SK-N-SH (cell line): ENCODE measurements around the gene MADD. TPM values are rescaled to one million over a fixed set of nuclear protein-coding genes. Genes with fewer than 3 reads are reported as not detected.

Source experiments
- CTCF ChIA-PET: fragments of 300-600, 350-600 bp; formaldehyde crosslinking; extraction: SDS; loops from one replicate; lab custom pipeline; 2021; lab: Yijun Ruan, JAX
- POLR2A ChIA-PET: fragments of 350-600 bp; sonication (Branson Sonifier 250); formaldehyde crosslinking; extraction: SDS; loops from one replicate; lab custom pipeline; 2020; ENCODE audit warnings: antibody characterized with exemption, inconsistent platforms; lab: Yijun Ruan, JAX
- DNase-seq: peaks from one replicate; pipeline ENCODE4 v3.0.0; 2012
- H2AFZ ChIP-seq: fragments of 200-600 bp; sonication (generic); 2 replicates; pipeline ENCODE4 v1.8.1; 2016; ENCODE audit warnings: antibody characterized with exemption, mild to moderate bottlenecking, low read depth
- H3F3A ChIP-seq: fragments of 200-600 bp; sonication (generic); replicated peaks from 2 replicates; pipeline ENCODE3; 2016; ENCODE audit warnings: antibody characterized with exemption, mild to moderate bottlenecking; ENCODE audit not compliant: insufficient read depth
- H3K27ac ChIP-seq, 2 experiments: fragments of 200-500 bp in 1 of 2; fragments of 200-600 bp in 1 of 2; sonication (Bioruptor generic) in 1 of 2; sonication (generic), shearing (Covaris generic) in 1 of 2; 2 replicates each; pipeline versions ENCODE4 v1.5.1 to v1.6.1; 2014 to 2016; ENCODE audit warnings: low read depth in 2 of 2, inconsistent platforms in 1 of 2, low read length in 1 of 2, mild to moderate bottlenecking in 1 of 2, mixed read lengths in 1 of 2
- H3K27me3 ChIP-seq: fragments of 200-600 bp; sonication (generic), shearing (Covaris generic); 2 replicates; pipeline ENCODE4 v1.6.1; 2016; ENCODE audit warnings: mixed run types; ENCODE audit not compliant: insufficient read depth
- H3K36me3 ChIP-seq, 2 experiments: fragments of 200-500 bp in 1 of 2; fragments of 200-600 bp in 1 of 2; sonication (Bioruptor generic) in 1 of 2; sonication (generic) in 1 of 2; replicated peaks in 1 of 2; 2 replicates each; pipeline versions ENCODE3 to v1.5.1; 2014 to 2016; ENCODE audit warnings: low read length in 1 of 2, mild to moderate bottlenecking in 1 of 2; ENCODE audit not compliant: insufficient read depth in 2 of 2, control insufficient read depth in 1 of 2
- H3K4me1 ChIP-seq, 2 experiments: fragments of 200-500 bp in 1 of 2; fragments of 200-600 bp in 1 of 2; sonication (Bioruptor generic) in 1 of 2; sonication (generic), shearing (Covaris generic) in 1 of 2; 2 replicates each; pipeline versions ENCODE4 v1.5.1 to v1.6.1; 2014 to 2016; ENCODE audit warnings: low read depth in 1 of 2, low read length in 1 of 2, mixed run types in 1 of 2; ENCODE audit not compliant: insufficient read depth in 2 of 2, control insufficient read depth in 1 of 2
- H3K4me2 ChIP-seq: fragments of 200-600 bp; sonication (generic), shearing (Covaris generic); 2 replicates; pipeline ENCODE4 v1.6.1; 2017; ENCODE audit warnings: mixed run types
- H3K4me3 ChIP-seq, 2 experiments: fragments of 200-500 bp in 1 of 2; fragments of 200-600 bp in 1 of 2; sonication (Bioruptor generic) in 1 of 2; sonication (generic), shearing (Covaris generic) in 1 of 2; 2 replicates each; pipeline versions ENCODE4 v1.5.1 to v1.8.1; 2014 to 2016; ENCODE audit warnings: low read depth in 2 of 2, inconsistent platforms in 1 of 2, low read length in 1 of 2, mild to moderate bottlenecking in 1 of 2, mixed read lengths in 1 of 2, moderate library complexity in 1 of 2
- H3K79me2 ChIP-seq: fragments of 200-600 bp; sonication (generic); 2 replicates; pipeline ENCODE4 v1.8.1; 2017; ENCODE audit warnings: mild to moderate bottlenecking; ENCODE audit not compliant: insufficient read depth
- H3K9ac ChIP-seq: fragments of 200-600 bp; sonication (generic); 2 replicates; pipeline ENCODE4 v1.6.1; 2017; ENCODE audit warnings: mixed run types
- H3K9me2 ChIP-seq: fragments of 200-600 bp; sonication (generic); 2 replicates; pipeline ENCODE4 v1.6.1; 2017; ENCODE audit warnings: mixed run types
- H3K9me3 ChIP-seq: fragments of 200-600 bp; sonication (generic); 2 replicates; pipeline ENCODE4 v1.6.1; 2017; ENCODE audit warnings: mixed run types, mild to moderate bottlenecking, moderate library complexity
- H4K20me1 ChIP-seq: fragments of 200-600 bp; sonication (generic); 2 replicates; pipeline ENCODE4 v1.6.1; 2017; ENCODE audit warnings: mild to moderate bottlenecking, mixed run types; ENCODE audit not compliant: insufficient read depth
- ELF1 ChIP-seq: IDR thresholded peaks from 2 replicates; pipeline ENCODE4 v1.4.0; 2012
- EZH2phosphoT487 ChIP-seq: fragments of 200-600 bp; sonication (generic); IDR thresholded peaks from 2 replicates; pipeline ENCODE4 v1.6.1; 2017; ENCODE audit warnings: low read depth, mixed run types, mild to moderate bottlenecking, antibody characterized with exemption, moderate library complexity, borderline replicate concordance
- GABPA ChIP-seq: IDR thresholded peaks from 2 replicates; pipeline ENCODE4 v1.4.0; 2012; ENCODE audit warnings: low read depth, mild to moderate bottlenecking
- IRF3 ChIP-seq: fragments of 150-350 bp; IDR thresholded peaks from 2 replicates; pipeline ENCODE4 v1.6.1; 2016; ENCODE audit warnings: mild to moderate bottlenecking, low read depth, low read length
- JUND ChIP-seq: IDR thresholded peaks from 2 replicates; pipeline ENCODE4 v1.4.0; 2012
- MEF2A ChIP-seq: IDR thresholded peaks from 2 replicates; pipeline ENCODE4 v1.4.0; 2012; ENCODE audit warnings: low read depth, borderline replicate concordance
- NFIC ChIP-seq: IDR thresholded peaks from 2 replicates; pipeline ENCODE4 v1.4.0; 2012; ENCODE audit warnings: borderline replicate concordance
- RAD21 ChIP-seq: IDR thresholded peaks from 2 replicates; pipeline ENCODE4 v1.6.1; 2012; ENCODE audit warnings: mild to moderate bottlenecking, low read length
- RXRA ChIP-seq: IDR thresholded peaks from 2 replicates; pipeline ENCODE4 v1.4.0; 2012; ENCODE audit warnings: low read depth, mild to moderate bottlenecking, borderline replicate concordance
- SMC3 ChIP-seq: IDR thresholded peaks from 2 replicates; pipeline ENCODE4 v1.6.1; 2012; ENCODE audit warnings: low read depth, low read length, improper control_type of control experiment
- TAF1 ChIP-seq: IDR thresholded peaks from 2 replicates; pipeline ENCODE4 v1.6.1; 2012; ENCODE audit warnings: low read depth, mild to moderate bottlenecking, low read length, moderate library complexity, borderline replicate concordance
- TCF12 ChIP-seq: IDR thresholded peaks from 2 replicates; pipeline ENCODE4 v1.4.0; 2012
- WGBS: methylation state at CpG from one replicate; pipeline ENCODE4 v1.1.6; 2017; ENCODE audit warnings: low lambda C conversion rate; 5-methylcytosine and 5-hydroxymethylcytosine counted together
- polyA plus RNA-seq, 3 experiments: library from polyadenylated mRNA; depleted of rRNA; stranded (reverse); fragments of >200 nt; gene quantifications; 2 replicates each; pipeline ENCODE4 v1.2.3, GENCODE V29; 2012
- TF ChIP-seq, protein P1 (sequence below): IDR thresholded peaks from 2 replicates; pipeline ENCODE4 v1.4.0; 2012; ENCODE audit warnings: low read depth

Gene MADD
- polyA plus RNA-seq, 1 of the 3 experiments (the other 2 are of a cell fraction) = 16.4 TPM

DNA sequence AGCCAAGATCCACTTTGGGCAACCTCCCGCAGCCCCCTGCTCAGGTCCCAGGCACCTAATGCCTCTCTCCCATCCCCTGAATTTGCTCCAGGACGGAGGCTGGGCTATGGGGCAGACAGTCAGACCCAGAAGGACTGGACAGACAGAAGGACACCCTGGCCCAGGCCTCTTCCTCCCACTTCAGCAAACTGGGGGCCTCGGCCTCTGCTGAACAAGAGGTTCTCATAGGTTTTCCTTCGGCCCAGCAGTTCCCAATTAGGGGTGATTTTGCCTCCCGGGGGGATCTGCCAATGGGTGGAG is 104.7 kb downstream of the MADD start:
- H2AFZ ChIP-seq = no peak overlapping the region
- no peaks in the 10 kb centered on the region for H3K79me2 ChIP-seq
- H3K9me2 ChIP-seq = no peaks in the 10 kb centered on the region
- no peak overlapping the region for H3K4me2 ChIP-seq
- POLR2A ChIA-PET = interaction anchor here (0.8 kb wide), 1 partner anchor 37 kb away, joined by 3 read pairs; no protein-coding TSS in a partner anchor
- CTCF ChIA-PET = interaction anchor here (0.7 to 7.4 kb wide), 25 partner anchors 11 to 485 kb away, joined by 3 to 239 read pairs (median 6); partner anchors contain the start of genes ACP2, RAPSN and SLC39A13
- H3K9ac ChIP-seq = no peak overlapping the region
- peaks cover 0 to 4% of the 10 kb centered on the region in 2 experiments; a peak in 1 of 4 replicates for H3K4me1 ChIP-seq
- H3K9me3 ChIP-seq = no peaks in the 10 kb centered on the region
- no peaks in the 10 kb centered on the region for H3F3A ChIP-seq
- 70% methylated on average over 4 of the region's 5 CpGs for WGBS
- no peak for TF ChIP-seq NFIC
- no peak for TF ChIP-seq RXRA
- TF ChIP-seq MEF2A = no peak
- no peak for TF ChIP-seq IRF3
- TF ChIP-seq, protein P1, sequence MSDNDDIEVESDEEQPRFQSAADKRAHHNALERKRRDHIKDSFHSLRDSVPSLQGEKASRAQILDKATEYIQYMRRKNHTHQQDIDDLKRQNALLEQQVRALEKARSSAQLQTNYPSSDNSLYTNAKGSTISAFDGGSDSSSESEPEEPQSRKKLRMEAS = no peak
- no peak for TF ChIP-seq JUND
- TF ChIP-seq SMC3 = no peak
- no peak for TF ChIP-seq TCF12
- TF ChIP-seq ELF1 = no peak
- no peak for TF ChIP-seq TAF1
- TF ChIP-seq RAD21 = no peak
- TF ChIP-seq EZH2phosphoT487 = no peak
- no peak for DNase-seq
- no peaks in the 10 kb centered on the region for H3K27me3 ChIP-seq
- H4K20me1 ChIP-seq = no peaks in the 10 kb centered on the region
- H3K36me3 ChIP-seq = no peaks in the 10 kb centered on the region
- no peak overlapping the region for H3K4me3 ChIP-seq
- H3K27ac ChIP-seq = no peak overlapping the region

- H3K79me2 ChIP-seq = no peaks in the 10 kb centered on the region
- 88% methylated on average over 8 of the region's 8 CpGs for WGBS
- no peak for DNase-seq
- TF ChIP-seq GABPA (no peak), TAF1 (no peak), ELF1 (no peak), RXRA (no peak), TCF12 (no peak)
- TF ChIP-seq, all 33 proteins: peak for 0
- no peaks in the 10 kb centered on the region for H3K9me2 ChIP-seq
- POLR2A ChIA-PET = interaction anchor here (0.8 kb wide), 1 partner anchor 37 kb away, joined by 3 read pairs; no protein-coding TSS in a partner anchor
- H2AFZ ChIP-seq = no peak overlapping the region
- H3K4me1 ChIP-seq = peaks cover 0 to 4% of the 10 kb centered on the region in 2 experiments; a peak in 1 of 4 replicates
- no peaks in the 10 kb centered on the region for H3K9me3 ChIP-seq
- H3F3A ChIP-seq = no peaks in the 10 kb centered on the region
- no peak overlapping the region for H3K4me2 ChIP-seq
- no peaks in the 10 kb centered on the region for H3K27me3 ChIP-seq
- CTCF ChIA-PET = interaction anchor here (1.0 to 7.4 kb wide), 7 partner anchors 11 to 478 kb away, joined by 4 to 239 read pairs (median 8); partner anchors contain the start of genes ACP2 and SLC39A13
- no peaks in the 10 kb centered on the region for H4K20me1 ChIP-seq
- no peak overlapping the region for H3K9ac ChIP-seq
- H3K27ac ChIP-seq = no peak overlapping the region
- no peaks in the 10 kb centered on the region for H3K36me3 ChIP-seq
- H3K4me3 ChIP-seq = no peak overlapping the region
Measured at GRCh38 chr11:47375020-47375419, 105.1 kb downstream of the MADD start.
